ENCODE results near the gene CBX3.
"Not testable (repeated sequence)": the region's sequence is repeated elsewhere in the genome, so short reads cannot be mapped to it uniquely, and the experiment has no call there.

The CBX3 gene

DNA sequence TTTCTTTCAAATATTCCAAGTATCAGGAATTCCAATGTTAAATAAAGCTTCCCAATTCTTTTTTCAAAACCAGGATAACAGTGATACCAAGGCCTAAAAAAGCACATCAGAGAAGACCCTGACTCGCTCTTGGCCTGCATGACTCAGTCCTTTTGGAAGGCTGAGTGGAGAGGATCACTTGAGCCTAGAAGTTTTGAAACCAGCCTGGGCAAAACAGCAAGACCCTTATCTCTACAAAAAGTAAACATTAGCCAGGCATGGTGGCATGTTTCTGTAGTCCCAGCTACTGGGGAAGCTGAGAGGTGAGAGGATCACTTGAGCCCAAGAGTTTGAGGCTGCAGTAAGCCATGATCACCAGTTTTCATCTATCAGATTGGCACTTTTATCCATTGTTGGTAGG lies 30.9 kb upstream of the CBX3 start:
- no peak for DNase-seq (ENCODE audit: low read depth in 3 of 3)

- no peak for DNase-seq (ENCODE audit: low read depth in 3 of 3)
Measured at GRCh38 chr7:26171601-26172000, 29.9 kb upstream of the CBX3 start.

GRCh38 chr7:26172048-26172447 lies 29.5 kb upstream of the CBX3 start:
- DNase-seq (ENCODE audit: low read depth in 3 of 3) = no peak

DNA sequence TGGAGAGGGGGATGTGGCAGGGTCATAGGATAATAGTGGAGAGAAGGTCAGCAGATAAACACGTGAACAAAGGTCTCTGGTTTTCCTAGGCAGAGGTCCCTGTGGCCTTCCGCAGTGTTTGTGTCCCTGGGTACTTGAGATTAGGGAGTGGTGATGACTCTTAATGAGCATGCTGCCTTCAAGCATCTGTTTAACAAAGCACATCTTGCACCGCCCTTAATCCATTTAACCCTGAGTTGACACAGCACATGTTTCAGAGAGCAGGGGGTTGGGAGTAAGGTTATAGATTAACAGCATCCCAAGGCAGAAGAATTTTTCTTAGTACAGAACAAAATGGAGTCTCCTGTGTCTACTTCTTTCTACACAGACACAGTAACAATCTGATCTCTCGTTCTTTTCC lies 25.6 kb upstream of the CBX3 start:
- not testable (repeated sequence) for DNase-seq (ENCODE audit: low read depth in 3 of 3)

- DNase-seq (ENCODE audit: low read depth in 3 of 3) = not testable (repeated sequence)
Measured at GRCh38 chr7:26176696-26177095, 24.8 kb upstream of the CBX3 start.

GRCh38 chr7:26177269-26177668 lies 24.3 kb upstream of the CBX3 start:
- DNase-seq (ENCODE audit: low read depth in 3 of 3) = not testable (repeated sequence)

GRCh38 chr7:26178272-26178960 lies 23.1 kb upstream of the CBX3 start:
- no peak for DNase-seq (ENCODE audit: low read depth in 3 of 3)

- DNase-seq (ENCODE audit: low read depth in 3 of 3) = no peak
Measured at GRCh38 chr7:26179422-26179821, 22.1 kb upstream of the CBX3 start.

GRCh38 chr7:26179826-26180497 lies 21.6 kb upstream of the CBX3 start:
- DNase-seq (ENCODE audit: low read depth in 3 of 3) = no peak

DNA sequence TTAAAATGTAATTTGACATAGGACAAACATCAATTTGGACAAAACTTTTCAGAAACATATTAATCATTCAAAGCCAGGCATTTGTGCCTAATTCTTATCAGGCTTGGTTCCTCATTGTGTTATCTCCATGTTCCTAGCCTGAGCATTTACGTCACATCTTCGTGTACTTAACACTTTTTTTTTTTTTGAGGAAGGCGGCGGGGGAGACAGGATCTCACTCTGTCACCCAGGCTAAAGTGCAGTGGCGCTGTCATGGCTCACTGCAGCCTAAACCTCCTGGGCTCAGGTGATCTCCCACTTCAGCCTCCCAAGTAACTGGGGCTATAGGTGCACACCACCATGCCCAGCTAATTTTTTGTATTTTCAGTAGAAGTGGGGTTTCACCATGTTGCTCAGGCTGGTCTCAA lies 20.8 kb upstream of the CBX3 start:
- DNase-seq (ENCODE audit: low read depth in 3 of 3) = no peak

GRCh38 chr7:26181474-26182227 lies 19.9 kb upstream of the CBX3 start:
- DNase-seq (ENCODE audit: low read depth in 3 of 3) = no peak

DNA sequence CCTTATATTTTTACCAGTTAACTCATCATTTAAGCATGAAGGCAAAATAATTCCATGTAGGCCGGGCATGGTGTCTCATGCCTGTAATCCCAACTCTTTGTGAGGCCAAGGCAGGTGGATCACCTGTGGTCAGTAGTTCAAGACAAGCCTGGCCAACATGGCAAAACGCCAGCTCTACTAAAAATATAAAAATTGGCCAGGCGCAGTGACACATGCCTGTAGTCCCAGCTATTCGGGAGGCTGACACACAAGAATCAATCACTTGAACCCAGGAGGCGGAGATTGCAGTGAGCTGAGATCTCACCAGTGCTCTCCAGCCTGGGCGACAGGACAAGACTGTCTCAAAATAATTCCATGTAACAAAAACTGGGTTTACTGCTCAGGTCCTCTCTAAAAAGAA lies 19.3 kb upstream of the CBX3 start:
- no peak for DNase-seq (ENCODE audit: low read depth in 3 of 3)

- DNase-seq (ENCODE audit: low read depth in 3 of 3) = no peak
Measured at GRCh38 chr7:26182706-26183105, 18.8 kb upstream of the CBX3 start.

- DNase-seq (ENCODE audit: low read depth in 3 of 3) = no peak
Measured at GRCh38 chr7:26183545-26184280, 17.8 kb upstream of the CBX3 start.

DNA sequence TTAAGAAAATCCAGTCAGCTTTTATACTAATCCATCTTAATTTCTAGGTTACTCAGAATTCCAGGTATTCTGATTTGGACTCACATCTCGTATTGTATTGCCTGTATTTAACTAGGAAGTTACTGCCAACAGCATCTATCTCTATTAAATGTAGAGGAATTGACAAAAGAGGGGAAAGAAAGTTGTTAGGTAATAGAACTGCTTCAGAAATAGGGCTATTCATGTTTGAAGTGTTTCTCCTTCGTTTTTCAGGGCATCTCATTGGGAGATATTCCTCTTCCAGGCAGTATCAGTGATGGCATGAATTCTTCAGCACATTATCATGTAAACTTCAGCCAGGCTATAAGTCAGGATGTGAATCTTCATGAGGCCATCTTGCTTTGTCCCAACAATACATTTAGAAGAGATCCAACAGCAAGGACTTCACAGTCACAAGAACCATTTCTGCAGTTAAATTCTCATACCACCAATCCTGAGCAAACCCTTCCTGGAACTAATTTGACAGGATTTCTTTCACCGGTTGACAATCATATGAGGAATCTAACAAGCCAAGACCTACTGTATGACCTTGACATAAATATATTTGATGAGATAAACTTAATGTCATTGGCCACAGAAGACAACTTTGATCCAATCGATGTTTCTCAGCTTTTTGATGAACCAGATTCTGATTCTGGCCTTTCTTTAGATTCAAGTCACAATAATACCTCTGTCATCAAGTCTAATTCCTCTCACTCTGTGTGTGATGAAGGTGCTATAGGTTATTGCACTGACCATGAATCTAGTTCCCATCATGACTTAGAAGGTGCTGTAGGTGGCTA lies 17.1 kb upstream of the CBX3 start:
- not testable (repeated sequence) for DNase-seq (ENCODE audit: low read depth in 3 of 3)

DNA sequence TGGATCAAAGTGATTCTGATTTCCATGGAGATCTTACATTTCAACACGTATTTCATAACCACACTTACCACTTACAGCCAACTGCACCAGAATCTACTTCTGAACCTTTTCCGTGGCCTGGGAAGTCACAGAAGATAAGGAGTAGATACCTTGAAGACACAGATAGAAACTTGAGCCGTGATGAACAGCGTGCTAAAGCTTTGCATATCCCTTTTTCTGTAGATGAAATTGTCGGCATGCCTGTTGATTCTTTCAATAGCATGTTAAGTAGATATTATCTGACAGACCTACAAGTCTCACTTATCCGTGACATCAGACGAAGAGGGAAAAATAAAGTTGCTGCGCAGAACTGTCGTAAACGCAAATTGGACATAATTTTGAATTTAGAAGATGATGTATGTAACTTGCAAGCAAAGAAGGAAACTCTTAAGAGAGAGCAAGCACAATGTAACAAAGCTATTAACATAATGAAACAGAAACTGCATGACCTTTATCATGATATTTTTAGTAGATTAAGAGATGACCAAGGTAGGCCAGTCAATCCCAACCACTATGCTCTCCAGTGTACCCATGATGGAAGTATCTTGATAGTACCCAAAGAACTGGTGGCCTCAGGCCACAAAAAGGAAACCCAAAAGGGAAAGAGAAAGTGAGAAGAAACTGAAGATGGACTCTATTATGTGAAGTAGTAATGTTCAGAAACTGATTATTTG lies 16.3 kb upstream of the CBX3 start:
- no peak for DNase-seq (ENCODE audit: low read depth in 3 of 3)

GRCh38 chr7:26185844-26186180 lies 15.7 kb upstream of the CBX3 start:
- no peak for DNase-seq (ENCODE audit: low read depth in 3 of 3)

DNA sequence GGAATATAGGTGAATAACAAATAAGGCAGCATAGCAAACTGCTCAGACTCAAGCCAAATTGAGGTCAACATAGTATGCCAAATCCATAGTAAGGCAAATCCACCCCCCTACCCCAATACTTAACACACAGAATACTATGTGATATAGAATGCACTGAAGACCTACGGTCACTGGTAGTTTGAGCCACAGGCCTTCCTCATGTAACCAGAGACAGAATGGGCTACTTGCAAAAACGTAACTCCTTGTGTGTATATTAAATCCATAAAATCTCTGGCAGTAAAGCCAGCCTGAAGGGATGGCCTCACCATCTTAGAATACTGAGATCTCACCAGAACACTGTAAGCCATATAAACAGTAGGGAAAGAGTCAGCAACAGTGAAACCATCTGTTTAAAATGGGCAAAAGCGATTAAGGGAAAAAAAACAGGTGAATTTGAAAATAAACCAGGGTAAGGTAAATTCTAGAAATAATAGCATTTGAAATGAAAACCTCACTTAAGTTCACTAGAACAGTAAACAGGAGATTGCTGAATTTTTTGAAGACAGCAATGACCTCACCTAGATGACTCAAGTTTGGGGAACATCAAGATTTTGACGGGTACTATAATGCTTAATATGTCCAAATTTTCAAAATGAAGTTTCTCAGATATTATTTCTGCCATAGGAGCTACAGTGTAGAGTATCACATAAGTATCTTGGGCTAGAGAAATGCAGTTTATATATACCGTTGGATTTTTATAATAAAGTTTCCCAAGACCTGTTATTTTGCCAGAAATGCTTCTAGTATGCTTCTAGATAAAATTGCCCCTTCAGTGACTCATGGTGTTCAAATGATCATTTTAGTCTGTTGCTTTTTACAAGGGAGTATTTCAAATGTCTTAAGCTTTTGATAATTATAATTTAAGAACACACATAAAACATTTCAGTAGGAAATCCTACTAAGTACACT lies 14.9 kb upstream of the CBX3 start:
- no peak for DNase-seq (ENCODE audit: low read depth in 3 of 3)

DNA sequence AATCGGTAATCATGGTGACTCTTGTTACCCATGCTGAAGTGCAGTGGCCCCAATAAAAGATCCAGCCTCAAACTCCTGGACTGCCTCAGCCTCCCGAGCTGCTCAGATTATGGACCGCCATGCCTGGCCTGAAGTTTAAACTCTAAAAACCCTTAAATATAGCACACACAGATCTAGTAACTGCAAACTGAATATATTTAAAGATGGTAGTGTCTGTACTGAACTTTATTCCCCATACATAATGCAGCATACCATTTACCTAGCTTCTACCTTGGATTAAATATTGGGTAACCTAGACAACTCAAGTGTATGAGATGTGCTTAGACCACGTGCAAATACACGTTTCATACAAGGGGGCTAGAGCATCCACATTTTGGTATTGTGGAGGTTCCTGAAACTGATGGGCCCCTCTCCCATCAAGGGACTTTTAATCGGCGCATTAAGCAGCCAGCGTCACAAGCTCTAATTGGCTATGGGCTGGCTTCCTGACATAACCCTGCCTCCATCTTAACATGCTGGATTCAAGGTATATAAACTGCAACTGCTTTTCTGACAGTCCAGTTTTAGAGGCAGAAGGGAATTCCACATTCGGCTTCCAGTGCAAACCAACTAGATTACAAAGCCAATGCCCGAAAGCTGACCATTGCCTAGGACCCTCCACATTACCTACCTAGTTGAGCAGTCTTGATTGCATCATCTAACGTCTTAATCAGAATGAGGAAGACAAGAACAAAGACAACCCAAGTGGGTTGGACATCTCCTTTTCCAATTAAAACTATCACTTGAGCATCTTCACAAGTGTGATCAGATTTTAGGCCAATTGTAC lies 14.0 kb upstream of the CBX3 start:
- no peak for DNase-seq (ENCODE audit: low read depth in 3 of 3)

Measured in stimulated activated CD4-positive, alpha-beta T cell treated with anti-CD3 and anti-CD28 coated beads, TNF-alpha, amount 100 ng/mL, for 24 hours (primary cell).